Panc1 (cell line): Measurements from ENCODE around the gene NRBP1. TPM values are rescaled to one million over a fixed set of nuclear protein-coding genes. Genes with fewer than 3 reads are reported as not detected.
A peak's percentile ranks its signal among the peaks of the same experiment; 100 is the strongest.

ENCODE experiments used
- ATAC-seq: fragments of 200-7000 bp; cut with Tn5 transposase; 2 replicates; pipeline ENCODE4 v1.9.1; 2020; ENCODE audit warnings: mild to moderate bottlenecking, moderate library complexity
- Bru-seq: library from RNA; stranded (reverse); fragments of 400-500 nt; gene quantifications from one replicate; lab custom pipeline; 2021; lab: Mats Ljungman, UMichigan
- BruChase-seq, 2 experiments: library from RNA; stranded (reverse); fragments of 400-500 nt; gene quantifications; one replicate each; lab custom pipeline; 2021; lab: Mats Ljungman, UMichigan
- BruUV-seq: library from RNA; stranded (reverse); fragments of 400-500 nt; replicated peaks from 2 replicates; lab custom pipeline; 2021; lab: Mats Ljungman, UMichigan
- CTCF ChIA-PET: fragments of 300-600 bp; sonication (Branson Sonifier 250); formaldehyde crosslinking; loops from one replicate; lab custom pipeline; 2022; ENCODE audit warnings: antibody characterized with exemption; lab: Charles Lee
- POLR2A ChIA-PET: fragments of 300-600 bp; sonication (Branson Sonifier 250); formaldehyde crosslinking; loops from one replicate; lab custom pipeline; 2022; ENCODE audit warnings: antibody characterized with exemption; lab: Charles Lee
- DNase-seq: peaks from one replicate; pipeline ENCODE4 v3.0.0-alpha.2; 2010; ENCODE audit warnings: low read depth, low spot score
- H3K27ac ChIP-seq: 2 replicates; pipeline ENCODE4 v1.5.1; 2011; ENCODE audit warnings: mild to moderate bottlenecking, low read length, inconsistent platforms
- H3K27me3 ChIP-seq: fragments of 200-500 bp; sonication (Bioruptor generic); 2 replicates; pipeline ENCODE4 v1.6.0; 2014; ENCODE audit warnings: low read length, inconsistent platforms; ENCODE audit not compliant: control insufficient read depth, insufficient read depth
- H3K36me3 ChIP-seq: fragments of 200-500 bp; sonication (Bioruptor generic); 2 replicates; pipeline ENCODE4 v1.5.1; 2014; ENCODE audit warnings: inconsistent platforms, mild to moderate bottlenecking, low read length, moderate library complexity; ENCODE audit not compliant: control insufficient read depth, insufficient read depth
- H3K4me1 ChIP-seq: 2 replicates; pipeline ENCODE4 v1.5.1; 2011; ENCODE audit warnings: inconsistent platforms, mild to moderate bottlenecking, low read length, moderate library complexity; ENCODE audit not compliant: control insufficient read depth, insufficient read depth
- H3K4me3 ChIP-seq, 2 experiments: 2 replicates each; pipeline ENCODE4 v1.5.1; 2011 to 2012; ENCODE audit warnings: low read depth in 2 of 2, low read length in 2 of 2, mild to moderate bottlenecking in 2 of 2, inconsistent platforms in 1 of 2, moderate library complexity in 1 of 2
- H3K9me3 ChIP-seq: fragments of 200-500 bp; sonication (Bioruptor generic); 2 replicates; pipeline ENCODE4 v1.5.1; 2014; ENCODE audit warnings: low read depth, mild to moderate bottlenecking, inconsistent platforms, low read length, moderate library complexity; ENCODE audit not compliant: control insufficient read depth, insufficient read depth
- POLR2AphosphoS5 ChIP-seq: IDR thresholded peaks from 2 replicates; pipeline ENCODE4 v1.6.1; 2012; ENCODE audit warnings: mild to moderate bottlenecking, low read depth, low read length, moderate library complexity
- SIN3A ChIP-seq: IDR thresholded peaks from 2 replicates; pipeline ENCODE4 v1.6.1; 2012; ENCODE audit warnings: low read depth, mild to moderate bottlenecking, low read length, moderate library complexity, borderline replicate concordance; ENCODE audit not compliant: insufficient read depth
- TCF7L2 ChIP-seq: IDR thresholded peaks from 2 replicates; pipeline ENCODE4 v1.6.1; 2011; ENCODE audit warnings: mild to moderate bottlenecking, low read depth, low read length, inconsistent platforms
- in situ Hi-C: cut with HindIII; loops from 2 replicates; pipeline ENCODE4 v1.10.0; 2016; ENCODE audit warnings: low sequenced_read_pairs, low pct_unique_long_range_greater_than_20kb
- intact Hi-C: fragments of 100-400 bp; cut with micrococcal nuclease; formaldehyde crosslinking; loops from one replicate; pipeline ENCODE4 v1.10.0; 2022; ENCODE audit not compliant: unreplicated experiment
- long read RNA-seq: library from polyadenylated mRNA; unstranded; transcript quantifications from one replicate; pipeline ENCODE4 v2.0.0, GENCODE V29; 2021; ENCODE audit not compliant: unreplicated experiment
- polyA plus RNA-seq: library from polyadenylated mRNA; unstranded; fragments of >200 nt; gene quantifications from one replicate; pipeline ENCODE4 v1.2.1, GENCODE V29; 2012; ENCODE audit warnings: missing spikeins; ENCODE audit not compliant: insufficient read length
- total RNA-seq: library from RNA; stranded (reverse); gene quantifications from one replicate; pipeline ENCODE4 v1.2.1, GENCODE V29; 2021; ENCODE audit not compliant: unreplicated experiment
- TF ChIP-seq, protein P1 (sequence below): fragments of 450-650 bp; IDR thresholded peaks from 2 replicates; pipeline ENCODE4 v1.5.1; 2017; ENCODE audit warnings: mild to moderate bottlenecking
- TF ChIP-seq, protein P2 (sequence below), 2 experiments: IDR thresholded peaks; 2 replicates each; pipeline ENCODE4 v1.6.1; 2011 to 2012; ENCODE audit warnings: low read depth in 2 of 2, control low read depth in 1 of 2, low read length in 1 of 2, mild to moderate bottlenecking in 1 of 2, moderate library complexity in 1 of 2; ENCODE audit not compliant: insufficient read depth in 1 of 2

The NRBP1 gene
- total RNA-seq (103 TPM), Bru-seq, nascent RNA (percentile 85 among the genes with signal in this experiment), BruChase-seq, experiment 1, labeled RNA remaining after a 2-hour chase (percentile 90 among the genes with signal in this experiment), BruChase-seq, experiment 2, labeled RNA remaining after a 6-hour chase (percentile 94 among the genes with signal in this experiment)
- 98.3 TPM for polyA plus RNA-seq
- long read RNA-seq, transcript NRBP1-203 (18 exons, 2,163 nt): major isoform, 17 of 255 reads
- long read RNA-seq, partial matches to known transcripts: 219 of 255 reads
- long read RNA-seq, other reads (novel, unspliced or antisense): 15 of 255 reads

DNA sequence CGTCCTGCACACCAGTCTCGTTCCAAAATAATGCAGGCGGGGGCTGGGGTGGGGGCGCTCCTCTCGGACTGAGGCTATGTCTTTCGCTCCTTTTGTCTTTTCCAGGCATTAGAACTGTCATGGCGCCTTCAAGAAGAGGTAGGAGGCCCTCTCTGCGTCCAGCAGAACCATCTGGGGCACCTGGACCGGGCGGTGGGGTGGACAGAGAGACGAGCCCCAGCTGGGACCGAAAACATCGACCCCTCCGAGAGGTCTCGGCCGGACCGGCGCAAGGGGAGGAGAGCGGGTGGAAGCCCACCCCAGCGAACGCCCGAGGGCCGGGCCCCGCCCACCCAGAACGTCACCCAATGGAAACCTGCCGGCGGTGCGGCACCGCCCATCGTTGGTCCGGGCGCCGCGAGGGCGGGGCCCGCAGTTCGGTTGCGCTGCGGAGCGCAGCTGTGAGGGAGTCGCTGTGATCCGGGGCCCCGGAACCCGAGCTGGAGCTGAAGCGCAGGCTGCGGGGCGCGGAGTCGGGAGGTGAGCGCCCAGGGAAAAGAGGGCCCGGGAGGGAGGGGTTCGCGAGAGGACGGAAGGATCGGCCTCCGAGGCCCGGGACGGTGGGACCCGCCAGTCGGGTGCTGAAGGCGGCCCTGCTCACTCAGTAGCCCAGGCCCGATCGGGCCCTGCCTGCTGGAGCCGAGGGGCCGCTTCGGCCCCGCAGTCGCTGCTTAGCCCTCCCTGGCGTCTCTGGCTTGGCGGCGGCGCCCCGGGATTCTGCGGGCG, at the start of gene NRBP1:
NRBP1 (plus strand) TSS at position 419 of the 765 bp plus-strand sequence. CDS start 4,643 bp downstream, outside the sequence.
- intact Hi-C loops (no loop called here), in situ Hi-C loops (no loop called here)
- BruUV-seq: no TSS peak
- H3K36me3 ChIP-seq: peaks cover under 1% of the 10 kb centered on the region; the same call in 1 of the 2 replicates
- peak within 1 kb of the TSS; percentile 66 to 73 for H3K4me3 ChIP-seq
- H3K27ac ChIP-seq: peak within 1 kb of the TSS; percentile 93
- peaks cover 15% of the 10 kb centered on the region for H3K4me1 ChIP-seq
- CTCF ChIA-PET: interaction anchor here (0.5 to 1.5 kb wide), 2 partner anchors 23 to 255 kb away, joined by 3 to 11 read pairs; no protein-coding TSS in a partner anchor
- ATAC-seq (peak; percentile 95), DNase-seq (peak; percentile 46)
- no peaks in the 10 kb centered on the region for H3K9me3 ChIP-seq
- H3K27me3 ChIP-seq: no peaks in the 10 kb centered on the region
- TF ChIP-seq, protein P1, sequence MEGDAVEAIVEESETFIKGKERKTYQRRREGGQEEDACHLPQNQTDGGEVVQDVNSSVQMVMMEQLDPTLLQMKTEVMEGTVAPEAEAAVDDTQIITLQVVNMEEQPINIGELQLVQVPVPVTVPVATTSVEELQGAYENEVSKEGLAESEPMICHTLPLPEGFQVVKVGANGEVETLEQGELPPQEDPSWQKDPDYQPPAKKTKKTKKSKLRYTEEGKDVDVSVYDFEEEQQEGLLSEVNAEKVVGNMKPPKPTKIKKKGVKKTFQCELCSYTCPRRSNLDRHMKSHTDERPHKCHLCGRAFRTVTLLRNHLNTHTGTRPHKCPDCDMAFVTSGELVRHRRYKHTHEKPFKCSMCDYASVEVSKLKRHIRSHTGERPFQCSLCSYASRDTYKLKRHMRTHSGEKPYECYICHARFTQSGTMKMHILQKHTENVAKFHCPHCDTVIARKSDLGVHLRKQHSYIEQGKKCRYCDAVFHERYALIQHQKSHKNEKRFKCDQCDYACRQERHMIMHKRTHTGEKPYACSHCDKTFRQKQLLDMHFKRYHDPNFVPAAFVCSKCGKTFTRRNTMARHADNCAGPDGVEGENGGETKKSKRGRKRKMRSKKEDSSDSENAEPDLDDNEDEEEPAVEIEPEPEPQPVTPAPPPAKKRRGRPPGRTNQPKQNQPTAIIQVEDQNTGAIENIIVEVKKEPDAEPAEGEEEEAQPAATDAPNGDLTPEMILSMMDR: no peak
- TF ChIP-seq SIN3A: peak; percentile 74; the same call in 1 of the 2 replicates
- no peak for TF ChIP-seq TCF7L2
- TF ChIP-seq, protein P2, sequence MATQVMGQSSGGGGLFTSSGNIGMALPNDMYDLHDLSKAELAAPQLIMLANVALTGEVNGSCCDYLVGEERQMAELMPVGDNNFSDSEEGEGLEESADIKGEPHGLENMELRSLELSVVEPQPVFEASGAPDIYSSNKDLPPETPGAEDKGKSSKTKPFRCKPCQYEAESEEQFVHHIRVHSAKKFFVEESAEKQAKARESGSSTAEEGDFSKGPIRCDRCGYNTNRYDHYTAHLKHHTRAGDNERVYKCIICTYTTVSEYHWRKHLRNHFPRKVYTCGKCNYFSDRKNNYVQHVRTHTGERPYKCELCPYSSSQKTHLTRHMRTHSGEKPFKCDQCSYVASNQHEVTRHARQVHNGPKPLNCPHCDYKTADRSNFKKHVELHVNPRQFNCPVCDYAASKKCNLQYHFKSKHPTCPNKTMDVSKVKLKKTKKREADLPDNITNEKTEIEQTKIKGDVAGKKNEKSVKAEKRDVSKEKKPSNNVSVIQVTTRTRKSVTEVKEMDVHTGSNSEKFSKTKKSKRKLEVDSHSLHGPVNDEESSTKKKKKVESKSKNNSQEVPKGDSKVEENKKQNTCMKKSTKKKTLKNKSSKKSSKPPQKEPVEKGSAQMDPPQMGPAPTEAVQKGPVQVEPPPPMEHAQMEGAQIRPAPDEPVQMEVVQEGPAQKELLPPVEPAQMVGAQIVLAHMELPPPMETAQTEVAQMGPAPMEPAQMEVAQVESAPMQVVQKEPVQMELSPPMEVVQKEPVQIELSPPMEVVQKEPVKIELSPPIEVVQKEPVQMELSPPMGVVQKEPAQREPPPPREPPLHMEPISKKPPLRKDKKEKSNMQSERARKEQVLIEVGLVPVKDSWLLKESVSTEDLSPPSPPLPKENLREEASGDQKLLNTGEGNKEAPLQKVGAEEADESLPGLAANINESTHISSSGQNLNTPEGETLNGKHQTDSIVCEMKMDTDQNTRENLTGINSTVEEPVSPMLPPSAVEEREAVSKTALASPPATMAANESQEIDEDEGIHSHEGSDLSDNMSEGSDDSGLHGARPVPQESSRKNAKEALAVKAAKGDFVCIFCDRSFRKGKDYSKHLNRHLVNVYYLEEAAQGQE (IDR thresholded peaks at IDR 0.05; ENCODE audit: insufficient read depth in 1 of 2, low read depth in 2 of 2, low read length in 1 of 2): no peak
- TF ChIP-seq POLR2AphosphoS5: peak; percentile 83
- POLR2A ChIA-PET: interaction anchor here (0.7 kb wide), 1 partner anchor 1016 kb away, joined by 3 read pairs; no protein-coding TSS in a partner anchor

DNA sequence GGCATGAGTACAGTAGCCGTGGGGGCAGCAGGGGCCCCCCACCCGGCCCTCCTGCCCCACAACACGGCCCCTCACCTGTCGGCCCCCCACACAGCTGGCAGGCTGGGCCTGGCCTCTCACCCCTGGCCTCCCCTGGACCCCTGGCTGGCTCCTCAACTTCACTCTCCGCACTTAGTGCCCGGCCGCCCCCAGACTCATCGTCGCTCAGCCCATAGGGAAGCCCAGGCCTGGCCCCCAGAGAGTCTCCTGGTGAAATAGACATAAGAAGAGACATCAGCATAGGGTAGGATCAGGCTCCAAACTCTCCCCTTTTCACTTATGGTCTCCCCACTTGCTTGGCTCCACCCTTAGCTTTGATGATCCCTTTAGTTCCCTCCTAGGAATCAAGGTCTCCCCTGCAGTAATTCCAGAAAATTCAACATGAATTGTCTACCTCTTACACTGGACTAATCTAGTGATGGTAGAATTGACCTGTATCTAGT, 49.6 kb upstream of the NRBP1 start:
- Histone ChIP-seq H3K4me1 (peaks cover 40% of the 10 kb centered on the region), H3K27ac (peak overlapping the region; percentile 96), H3K36me3 (peaks cover 6% of the 10 kb centered on the region), H3K4me3 (peak overlapping the region; percentile 91 to 93), H3K27me3 (no peaks in the 10 kb centered on the region), H3K9me3 (no peaks in the 10 kb centered on the region)
- POLR2A ChIA-PET: no interaction called here
- no peak for DNase-seq
- TF ChIP-seq, protein P2 (IDR thresholded peaks at IDR 0.05; ENCODE audit: insufficient read depth in 1 of 2, low read depth in 2 of 2, low read length in 1 of 2): no peak
- no peak for TF ChIP-seq TCF7L2
- TF ChIP-seq POLR2AphosphoS5: no peak
- no peak for TF ChIP-seq SIN3A
- TF ChIP-seq, protein P1: no peak
- in situ Hi-C loops: no loop called here
- no TSS peak for BruUV-seq
- CTCF ChIA-PET: interaction anchor here (0.6 kb wide), 1 partner anchor 13 kb away, joined by 4 read pairs; no protein-coding TSS in a partner anchor
- intact Hi-C loops: no loop called here
- no peak for ATAC-seq
